Psoas muscle (tissue), 8 donors: ENCODE measurements around the gene BANP. TPM values are rescaled to one million over a fixed set of nuclear protein-coding genes. Genes with fewer than 3 reads are reported as not detected.

Experiments used
- ATAC-seq, 4 donors: fragments of 200-7000 bp; cut with Tn5 transposase; one replicate each; pipeline ENCODE4 v1.9.1; 2020; ENCODE audit warnings: moderate library complexity in 3 of 4, mild to moderate bottlenecking in 2 of 4
- DNase-seq, 2 donors: peaks; one replicate each; pipeline ENCODE4 v3.0.0-alpha.2; 2020
- H3K27ac ChIP-seq: fragments of 200-600 bp; one replicate; pipeline ENCODE4 v1.8.0; 2022
- H3K27me3 ChIP-seq, 3 donors: fragments of 200-600 bp in 1 of 3; one replicate each; pipeline versions ENCODE4 v1.6.1 to v1.8.0; 2013 to 2022; ENCODE audit warnings: low read length in 2 of 3, mild to moderate bottlenecking in 2 of 3, moderate library complexity in 1 of 3; ENCODE audit not compliant: insufficient read depth in 3 of 3
- H3K36me3 ChIP-seq, 2 donors: fragments of 200-600 bp in 1 of 2; one replicate each; pipeline versions ENCODE4 v1.6.1 to v1.8.0; 2013 to 2022; ENCODE audit warnings: low read depth in 1 of 2, mild to moderate bottlenecking in 1 of 2, moderate library complexity in 1 of 2; ENCODE audit not compliant: insufficient read depth in 1 of 2
- H3K4me1 ChIP-seq: fragments of 200-600 bp; one replicate; pipeline ENCODE4 v1.8.0; 2022
- H3K4me3 ChIP-seq: fragments of 200-600 bp; one replicate; pipeline ENCODE4 v1.8.0; 2022; ENCODE audit warnings: mild to moderate bottlenecking
- H3K9me3 ChIP-seq: fragments of 200-600 bp; one replicate; pipeline ENCODE4 v1.8.0; 2022
- CTCF ChIP-seq: fragments of 200-600 bp; IDR thresholded peaks from one replicate; pipeline ENCODE4 v1.8.0; 2022; ENCODE audit warnings: antibody characterized with exemption
- WGBS, 3 donors: extraction: QIAGEN DNeasy Blood & Tissue Kit; methylation state at CpG; one replicate each; pipeline versions ENCODE4 v1.1.6 to v1.1.7; 2013; 5-methylcytosine and 5-hydroxymethylcytosine counted together
- intact Hi-C, 2 donors: fragments of 100-400 bp; cut with DNase I; formaldehyde crosslinking; loops; one replicate each; pipeline versions ENCODE4 v1.11.0 to v1.14.2; 2022
- polyA plus RNA-seq, 3 donors: library from polyadenylated mRNA; stranded (reverse); fragments of 200-250 nt; gene quantifications; one replicate each; pipeline ENCODE4 v1.2.3, GENCODE V29; 2013
- total RNA-seq, 4 donors: library from RNA; stranded (reverse); fragmentation: NEBNext Ultra II Directional in 2 of 4; extraction: Animal tissue kit (Norgen Biotek cat#: 25700) in 2 of 4; gene quantifications; one replicate each; pipeline versions ENCODE4 v1.2.1 to v1.2.4, GENCODE V29; 2021 to 2023
- donor health status: healthy with polysubstance abuse.
- donor health status: DM: no; HTN: no; CAD: no; lungs with moderate emphysema.
- donor health status: Bipolar disorder and iron deficiency.
- donor health status: healthy.
- donor health status: DM: yes; HTN: yes; CAD: no.
- donor health status: DM: no; HTN: no; CAD: no.
- donor health status: DM: no; HTN: no; CAD: no.
- donor health status: DM: yes; HTN: yes; CAD: no.

The BANP gene
- total and polyA plus RNA-seq, 7 donors, result 7.7 to 15.3 (median 14.2) TPM

- no peak for TF ChIP-seq CTCF
- Histone ChIP-seq H3K9me3 (no peaks in the 10 kb centered on the region), H3K36me3 (peaks cover 0 to 22% of the 10 kb centered on the region in 2 donors), H3K27me3 (no peaks in the 10 kb centered on the region), H3K4me3 (no peak overlapping the region), H3K4me1 (peaks cover 35% of the 10 kb centered on the region), H3K27ac (peak overlapping the region; percentile 13)
- DNase-seq (no peak), ATAC-seq (no peak)
- WGBS, 3 donors, result 61 to 67% (median 65%) methylated on average over 3 of the region's 3 CpGs
- intact Hi-C loops, result no loop called here
Measured at GRCh38 chr16:87956098-87956364, 4.8 kb downstream of the BANP start.

- DNase-seq, result no peak
- 42 to 48% (median 48%) methylated on average over 30 of the region's 30 CpGs for WGBS, 3 donors
- intact Hi-C loops, result no loop called here
Measured at GRCh38 chr16:87956365-87957231, 5.4 kb downstream of the BANP start.

DNA sequence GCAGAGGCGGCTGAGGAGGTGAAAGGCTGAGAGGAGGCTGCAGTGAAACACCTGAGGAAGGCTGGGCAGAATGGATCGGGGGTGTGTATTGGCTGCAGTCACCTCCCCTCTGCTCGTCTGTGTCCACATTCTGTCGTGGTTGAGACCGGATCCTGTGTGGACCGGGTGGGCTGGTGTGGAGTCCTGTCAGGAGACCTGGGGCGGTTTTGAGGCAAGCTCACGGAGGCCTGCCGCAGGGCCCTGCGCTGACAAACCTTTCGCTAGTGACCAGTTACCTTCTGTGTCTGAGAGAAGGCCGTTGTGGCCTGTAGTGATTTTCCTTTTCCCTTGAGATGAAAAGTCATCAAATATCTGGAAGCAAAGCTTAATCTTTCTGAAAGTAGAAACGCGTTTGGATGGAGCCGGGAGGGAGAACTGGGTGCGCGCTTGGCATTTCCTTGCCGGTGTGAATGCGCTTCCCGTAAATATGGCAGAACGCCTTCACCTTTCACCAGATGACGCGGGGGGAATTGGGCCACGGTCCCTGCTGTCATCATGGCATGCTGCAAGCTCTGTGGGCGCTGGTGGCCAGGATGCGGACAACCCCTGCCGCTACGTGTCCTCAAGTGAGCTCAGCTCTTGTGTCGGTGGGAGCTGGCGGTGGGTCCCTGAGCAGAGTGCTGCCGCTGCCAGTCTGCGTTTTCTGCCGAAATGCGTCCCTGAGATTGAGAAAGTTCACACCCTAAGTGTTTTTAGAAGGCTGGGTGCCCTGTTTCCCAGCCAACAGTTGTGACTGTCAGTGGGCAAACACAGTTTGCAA is 6.3 kb downstream of the BANP start:
- no peak for TF ChIP-seq CTCF
- no peak for DNase-seq
- WGBS, 3 donors, result 90 to 92% (median 91%) methylated on average over 34 of the region's 34 CpGs
- H3K36me3 ChIP-seq, result peaks cover 0 to 22% of the 10 kb centered on the region in 2 donors
- no peak for ATAC-seq
- no peaks in the 10 kb centered on the region for H3K9me3 ChIP-seq
- intact Hi-C loops, result no loop called here
- H3K27ac ChIP-seq, result peak overlapping the region; percentile 12
- H3K27me3 ChIP-seq, result no peaks in the 10 kb centered on the region
- H3K4me1 ChIP-seq, result peaks cover 31% of the 10 kb centered on the region
- H3K4me3 ChIP-seq, result no peak overlapping the region

More at GRCh38 chr16:87956365-87957231, 5.4 kb downstream of the BANP start:
- Histone ChIP-seq H3K4me1 (peaks cover 35% of the 10 kb centered on the region), H3K9me3 (no peaks in the 10 kb centered on the region), H3K27me3 (no peaks in the 10 kb centered on the region), H3K27ac (peak overlapping the region; percentile 13), H3K36me3 (peaks cover 0 to 22% of the 10 kb centered on the region in 2 donors), H3K4me3 (peak overlapping the region; percentile 2)
- ATAC-seq, result no peak
- no peak for TF ChIP-seq CTCF

- intact Hi-C loops, result no loop called here
- no peak for TF ChIP-seq CTCF
- no peak overlapping the region for H3K27ac ChIP-seq
- no peak overlapping the region for H3K4me3 ChIP-seq
- WGBS, 3 donors, result 85 to 91% (median 89%) methylated on average over 9 of the region's 9 CpGs
- DNase-seq, result no peak
- H3K36me3 ChIP-seq, result peaks cover 0 to 21% of the 10 kb centered on the region in 2 donors
- peaks cover 24% of the 10 kb centered on the region for H3K4me1 ChIP-seq
- H3K27me3 ChIP-seq, result no peaks in the 10 kb centered on the region
- H3K9me3 ChIP-seq, result no peaks in the 10 kb centered on the region
- ATAC-seq, result no peak
Measured at GRCh38 chr16:87958632-87959031, 7.4 kb downstream of the BANP start.
